K562 (cell line): ENCODE data around the gene ITSN1. TPM values are rescaled to one million over a fixed set of nuclear protein-coding genes. Genes with fewer than 3 reads are reported as not detected.

ENCODE experiments used
- BCL6 ChIP-seq: fragments of 250-450 bp; sonication (Bioruptor Pico); IDR thresholded peaks from 2 replicates; pipeline ENCODE4 v1.4.0; 2020
- ERF ChIP-seq: fragments of 450-650 bp; formaldehyde crosslinking; IDR thresholded peaks from 2 replicates; pipeline ENCODE4 v1.4.0; 2020; ENCODE audit warnings: mild to moderate bottlenecking, mixed read lengths
- GATAD2B ChIP-seq: fragments of 450-650 bp; IDR thresholded peaks from 2 replicates; pipeline ENCODE4 v1.6.1; 2017; ENCODE audit warnings: mild to moderate bottlenecking, borderline replicate concordance
- HMG20A ChIP-seq: fragments of 450-650 bp; formaldehyde crosslinking; conservative IDR thresholded peaks from 2 replicates; pipeline ENCODE4 v1.4.0; 2020; ENCODE audit warnings: mild to moderate bottlenecking, mixed read lengths
- HNRNPK ChIP-seq: fragments of 200-400 bp; formaldehyde crosslinking; IDR thresholded peaks from one replicate; pipeline ENCODE4 v1.6.1; 2018; ENCODE audit warnings: mild to moderate bottlenecking, low read depth, low read length; ENCODE audit not compliant: poor library complexity, severe bottlenecking
- HNRNPUL1 ChIP-seq: fragments of 200-400 bp; formaldehyde crosslinking; IDR thresholded peaks from 2 replicates; pipeline ENCODE4 v1.6.1; 2017; ENCODE audit warnings: low read length
- KLF10 ChIP-seq: fragments of 250-450 bp; sonication (Bioruptor Pico); IDR thresholded peaks from 2 replicates; pipeline ENCODE4 v1.6.1; 2021; ENCODE audit warnings: matching md5 sums
- SAFB ChIP-seq: fragments of 200-400 bp; formaldehyde crosslinking; IDR thresholded peaks from 2 replicates; pipeline ENCODE4 v1.6.1; 2017; ENCODE audit warnings: low read depth, low read length, borderline replicate concordance
- SAFB2 ChIP-seq: fragments of 200-400 bp; formaldehyde crosslinking; IDR thresholded peaks from 2 replicates; pipeline ENCODE4 v1.6.1; 2018; ENCODE audit warnings: borderline replicate concordance, low read length, low read depth, moderate library complexity; ENCODE audit not compliant: severe bottlenecking
- SMAD2 ChIP-seq: fragments of 150-350 bp; IDR thresholded peaks from 2 replicates; pipeline ENCODE4 v1.6.1; 2014; ENCODE audit warnings: low read depth, mild to moderate bottlenecking, low read length
- U2AF1 ChIP-seq: fragments of 200-400 bp; formaldehyde crosslinking; optimal IDR thresholded peaks from 2 replicates; pipeline ENCODE3; 2017; ENCODE audit warnings: mild to moderate bottlenecking, low read depth, low read length, moderate library complexity
- ZNF354B ChIP-seq: fragments of 250-450 bp; sonication (Bioruptor Pico); IDR thresholded peaks from 2 replicates; pipeline ENCODE4 v1.4.0; 2020
- ZNF408 ChIP-seq: fragments of 250-450 bp; sonication (Bioruptor Pico); IDR thresholded peaks from 2 replicates; pipeline ENCODE4 v1.4.0; 2020; ENCODE audit warnings: low read depth, mild to moderate bottlenecking, moderate library complexity
- polyA plus RNA-seq, 8 experiments: library from polyadenylated mRNA; depleted of rRNA in 4 of 8; stranded (reverse) in 5 of 8; unstranded in 3 of 8; fragments of >200 nt; fragmentation: Nextera tagmentation in 2 of 8; fragmentation: Illumina TruSeq in 1 of 8; extraction: Ambion mirVana in 2 of 8; extraction: Trizol in 1 of 8; gene quantifications; 2 replicates each; pipeline versions ENCODE4 v1.2.1 to v1.2.3, GENCODE V29; 2011 to 2014; ENCODE audit warnings: inconsistent platforms in 1 of 8, missing spikeins in 1 of 8
- total RNA-seq, 7 experiments: library from RNA; depleted of rRNA in 6 of 7; stranded (reverse); fragments of >200 nt in 6 of 7; fragmentation: Illumina TruSeq in 2 of 7; extraction: Trizol in 2 of 7; gene quantifications; 2 replicates each; pipeline versions ENCODE4 v1.2.1 to v1.2.3, GENCODE V29; 2011 to 2021; ENCODE audit warnings: low replicate concordance in 1 of 7
- TF ChIP-seq, protein P1 (sequence below): IDR thresholded peaks from 3 replicates; pipeline ENCODE4 v1.6.1; 2011; ENCODE audit warnings: borderline replicate concordance, mild to moderate bottlenecking, moderate library complexity; ENCODE audit not compliant: insufficient read length; ENCODE audit errors: extremely low read depth
- TF ChIP-seq, protein P2 (sequence below): fragments of 450-650 bp; IDR thresholded peaks from 2 replicates; pipeline ENCODE4 v1.7.1; 2018; ENCODE audit warnings: mild to moderate bottlenecking, low read depth; ENCODE audit not compliant: partially characterized antibody
- TF ChIP-seq, protein P3 (sequence below): fragments of 250-450 bp; sonication (Bioruptor Pico); IDR thresholded peaks from 2 replicates; pipeline ENCODE4 v1.8.0; 2021; ENCODE audit warnings: mild to moderate bottlenecking, moderate library complexity
- TF ChIP-seq, protein P4 (sequence below): fragments of 250-450 bp; sonication (Bioruptor Pico); IDR thresholded peaks from 2 replicates; pipeline ENCODE4 v1.8.0; 2022; ENCODE audit warnings: inconsistent platforms
- TF ChIP-seq, protein P5 (sequence below): fragments of 250-450 bp; sonication (Bioruptor Pico); IDR thresholded peaks from 2 replicates; pipeline ENCODE4 v1.4.0; 2020; ENCODE audit warnings: mild to moderate bottlenecking

The ITSN1 gene
- total and polyA plus RNA-seq, 9 of the 15 experiments (the other 6 are each of a cell fraction or from before 2014, with no cell fraction given), result 1.1 to 12.6 (median 4.8) TPM

DNA sequence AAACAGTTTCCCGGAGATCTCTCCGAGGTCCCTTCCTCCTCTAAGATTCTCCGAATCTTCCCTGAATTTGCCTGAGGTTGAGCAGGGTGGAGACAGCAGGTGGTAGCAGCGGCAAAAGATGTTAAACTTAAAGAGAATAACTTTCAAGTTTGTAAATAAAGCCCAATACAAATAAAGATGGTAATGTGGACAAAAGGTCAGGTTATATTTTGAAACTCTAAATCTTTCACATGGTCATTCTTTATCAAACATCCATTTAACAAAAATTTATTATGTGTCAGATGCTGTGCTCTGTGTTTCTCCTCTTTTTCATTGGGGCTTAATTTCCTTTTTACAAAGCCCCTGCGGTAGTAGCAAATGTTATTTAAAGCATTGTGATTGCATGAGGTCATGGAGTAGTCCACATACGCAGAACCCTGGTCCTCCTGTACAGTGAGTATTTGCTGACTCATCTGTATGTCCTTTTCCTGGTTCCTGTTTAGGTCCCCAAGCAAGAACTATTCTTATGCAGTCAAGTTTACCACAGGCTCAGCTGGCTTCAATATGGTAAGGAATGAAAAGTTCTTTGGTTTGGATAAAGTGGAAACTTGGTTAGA is 119.2 kb downstream of the ITSN1 start (continued):
- TF ChIP-seq, protein P1, sequence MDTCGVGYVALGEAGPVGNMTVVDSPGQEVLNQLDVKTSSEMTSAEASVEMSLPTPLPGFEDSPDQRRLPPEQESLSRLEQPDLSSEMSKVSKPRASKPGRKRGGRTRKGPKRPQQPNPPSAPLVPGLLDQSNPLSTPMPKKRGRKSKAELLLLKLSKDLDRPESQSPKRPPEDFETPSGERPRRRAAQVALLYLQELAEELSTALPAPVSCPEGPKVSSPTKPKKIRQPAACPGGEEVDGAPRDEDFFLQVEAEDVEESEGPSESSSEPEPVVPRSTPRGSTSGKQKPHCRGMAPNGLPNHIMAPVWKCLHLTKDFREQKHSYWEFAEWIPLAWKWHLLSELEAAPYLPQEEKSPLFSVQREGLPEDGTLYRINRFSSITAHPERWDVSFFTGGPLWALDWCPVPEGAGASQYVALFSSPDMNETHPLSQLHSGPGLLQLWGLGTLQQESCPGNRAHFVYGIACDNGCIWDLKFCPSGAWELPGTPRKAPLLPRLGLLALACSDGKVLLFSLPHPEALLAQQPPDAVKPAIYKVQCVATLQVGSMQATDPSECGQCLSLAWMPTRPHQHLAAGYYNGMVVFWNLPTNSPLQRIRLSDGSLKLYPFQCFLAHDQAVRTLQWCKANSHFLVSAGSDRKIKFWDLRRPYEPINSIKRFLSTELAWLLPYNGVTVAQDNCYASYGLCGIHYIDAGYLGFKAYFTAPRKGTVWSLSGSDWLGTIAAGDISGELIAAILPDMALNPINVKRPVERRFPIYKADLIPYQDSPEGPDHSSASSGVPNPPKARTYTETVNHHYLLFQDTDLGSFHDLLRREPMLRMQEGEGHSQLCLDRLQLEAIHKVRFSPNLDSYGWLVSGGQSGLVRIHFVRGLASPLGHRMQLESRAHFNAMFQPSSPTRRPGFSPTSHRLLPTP, result no peak
- no peak for TF ChIP-seq ZNF408 (CRISPR knock-in tag)
- no peak for TF ChIP-seq ZNF354B (CRISPR knock-in tag)
- TF ChIP-seq U2AF1, result no peak
- TF ChIP-seq GATAD2B, result peak; percentile 71
- no peak for TF ChIP-seq SAFB
- no peak for TF ChIP-seq SMAD2
- no peak for TF ChIP-seq HNRNPUL1
- TF ChIP-seq, protein P2, sequence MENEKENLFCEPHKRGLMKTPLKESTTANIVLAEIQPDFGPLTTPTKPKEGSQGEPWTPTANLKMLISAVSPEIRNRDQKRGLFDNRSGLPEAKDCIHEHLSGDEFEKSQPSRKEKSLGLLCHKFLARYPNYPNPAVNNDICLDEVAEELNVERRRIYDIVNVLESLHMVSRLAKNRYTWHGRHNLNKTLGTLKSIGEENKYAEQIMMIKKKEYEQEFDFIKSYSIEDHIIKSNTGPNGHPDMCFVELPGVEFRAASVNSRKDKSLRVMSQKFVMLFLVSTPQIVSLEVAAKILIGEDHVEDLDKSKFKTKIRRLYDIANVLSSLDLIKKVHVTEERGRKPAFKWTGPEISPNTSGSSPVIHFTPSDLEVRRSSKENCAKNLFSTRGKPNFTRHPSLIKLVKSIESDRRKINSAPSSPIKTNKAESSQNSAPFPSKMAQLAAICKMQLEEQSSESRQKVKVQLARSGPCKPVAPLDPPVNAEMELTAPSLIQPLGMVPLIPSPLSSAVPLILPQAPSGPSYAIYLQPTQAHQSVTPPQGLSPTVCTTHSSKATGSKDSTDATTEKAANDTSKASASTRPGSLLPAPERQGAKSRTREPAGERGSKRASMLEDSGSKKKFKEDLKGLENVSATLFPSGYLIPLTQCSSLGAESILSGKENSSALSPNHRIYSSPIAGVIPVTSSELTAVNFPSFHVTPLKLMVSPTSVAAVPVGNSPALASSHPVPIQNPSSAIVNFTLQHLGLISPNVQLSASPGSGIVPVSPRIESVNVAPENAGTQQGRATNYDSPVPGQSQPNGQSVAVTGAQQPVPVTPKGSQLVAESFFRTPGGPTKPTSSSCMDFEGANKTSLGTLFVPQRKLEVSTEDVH, result no peak
- TF ChIP-seq HMG20A, result no peak
- TF ChIP-seq, protein P3, sequence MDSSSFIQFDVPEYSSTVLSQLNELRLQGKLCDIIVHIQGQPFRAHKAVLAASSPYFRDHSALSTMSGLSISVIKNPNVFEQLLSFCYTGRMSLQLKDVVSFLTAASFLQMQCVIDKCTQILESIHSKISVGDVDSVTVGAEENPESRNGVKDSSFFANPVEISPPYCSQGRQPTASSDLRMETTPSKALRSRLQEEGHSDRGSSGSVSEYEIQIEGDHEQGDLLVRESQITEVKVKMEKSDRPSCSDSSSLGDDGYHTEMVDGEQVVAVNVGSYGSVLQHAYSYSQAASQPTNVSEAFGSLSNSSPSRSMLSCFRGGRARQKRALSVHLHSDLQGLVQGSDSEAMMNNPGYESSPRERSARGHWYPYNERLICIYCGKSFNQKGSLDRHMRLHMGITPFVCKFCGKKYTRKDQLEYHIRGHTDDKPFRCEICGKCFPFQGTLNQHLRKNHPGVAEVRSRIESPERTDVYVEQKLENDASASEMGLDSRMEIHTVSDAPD (CRISPR knock-in tag), result no peak
- TF ChIP-seq KLF10 (CRISPR knock-in tag), result no peak
- no peak for TF ChIP-seq SAFB2
- no peak for TF ChIP-seq BCL6 (CRISPR knock-in tag)
- TF ChIP-seq HNRNPK, result no peak
- no peak for TF ChIP-seq ERF (CRISPR knock-in tag)
- TF ChIP-seq, protein P4, sequence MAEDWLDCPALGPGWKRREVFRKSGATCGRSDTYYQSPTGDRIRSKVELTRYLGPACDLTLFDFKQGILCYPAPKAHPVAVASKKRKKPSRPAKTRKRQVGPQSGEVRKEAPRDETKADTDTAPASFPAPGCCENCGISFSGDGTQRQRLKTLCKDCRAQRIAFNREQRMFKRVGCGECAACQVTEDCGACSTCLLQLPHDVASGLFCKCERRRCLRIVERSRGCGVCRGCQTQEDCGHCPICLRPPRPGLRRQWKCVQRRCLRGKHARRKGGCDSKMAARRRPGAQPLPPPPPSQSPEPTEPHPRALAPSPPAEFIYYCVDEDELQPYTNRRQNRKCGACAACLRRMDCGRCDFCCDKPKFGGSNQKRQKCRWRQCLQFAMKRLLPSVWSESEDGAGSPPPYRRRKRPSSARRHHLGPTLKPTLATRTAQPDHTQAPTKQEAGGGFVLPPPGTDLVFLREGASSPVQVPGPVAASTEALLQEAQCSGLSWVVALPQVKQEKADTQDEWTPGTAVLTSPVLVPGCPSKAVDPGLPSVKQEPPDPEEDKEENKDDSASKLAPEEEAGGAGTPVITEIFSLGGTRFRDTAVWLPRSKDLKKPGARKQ (CRISPR knock-in tag), result peak; percentile 6; the same call in 1 of the 2 replicates
- TF ChIP-seq, protein P5, sequence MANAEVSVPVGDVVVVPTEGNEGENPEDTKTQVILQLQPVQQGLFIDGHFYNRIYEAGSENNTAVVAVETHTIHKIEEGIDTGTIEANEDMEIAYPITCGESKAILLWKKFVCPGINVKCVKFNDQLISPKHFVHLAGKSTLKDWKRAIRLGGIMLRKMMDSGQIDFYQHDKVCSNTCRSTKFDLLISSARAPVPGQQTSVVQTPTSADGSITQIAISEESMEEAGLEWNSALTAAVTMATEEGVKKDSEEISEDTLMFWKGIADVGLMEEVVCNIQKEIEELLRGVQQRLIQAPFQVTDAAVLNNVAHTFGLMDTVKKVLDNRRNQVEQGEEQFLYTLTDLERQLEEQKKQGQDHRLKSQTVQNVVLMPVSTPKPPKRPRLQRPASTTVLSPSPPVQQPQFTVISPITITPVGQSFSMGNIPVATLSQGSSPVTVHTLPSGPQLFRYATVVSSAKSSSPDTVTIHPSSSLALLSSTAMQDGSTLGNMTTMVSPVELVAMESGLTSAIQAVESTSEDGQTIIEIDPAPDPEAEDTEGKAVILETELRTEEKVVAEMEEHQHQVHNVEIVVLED (CRISPR knock-in tag), result no peak
